RWPE2 (cell line): Measurements from ENCODE around the gene TTLL1.
"Not testable (repeated sequence)": the region's sequence is repeated elsewhere in the genome, so short reads cannot be mapped to it uniquely, and the experiment has no call there.

ENCODE experiments used
- ATAC-seq: fragments of 200-7000 bp; cut with Tn5 transposase; 3 replicates; pipeline ENCODE4 v1.9.1; 2021; ENCODE audit warnings: low read depth
- DNase-seq: peaks from one replicate; pipeline ENCODE4 v3.0.0-alpha.2; 2020; ENCODE audit warnings: low spot score
- H3K27ac ChIP-seq: fragments of 450-650 bp; 2 replicates; pipeline ENCODE4 v1.5.1; 2017; ENCODE audit warnings: mild to moderate bottlenecking; ENCODE audit not compliant: poor library complexity, severe bottlenecking
- H3K27me3 ChIP-seq: fragments of 250-450 bp; sonication (Bioruptor Pico); 2 replicates; pipeline ENCODE4 v1.5.1; 2021; ENCODE audit warnings: mild to moderate bottlenecking, moderate library complexity; ENCODE audit not compliant: insufficient read depth, poor library complexity, severe bottlenecking
- H3K36me3 ChIP-seq: fragments of 250-450 bp; sonication (Bioruptor Pico); 2 replicates; pipeline ENCODE4 v1.5.1; 2020; ENCODE audit warnings: low read depth, mild to moderate bottlenecking, moderate library complexity
- H3K4me1 ChIP-seq: fragments of 250-450 bp; sonication (Bioruptor Pico); 2 replicates; pipeline ENCODE4 v1.5.1; 2021; ENCODE audit warnings: mild to moderate bottlenecking, moderate library complexity; ENCODE audit not compliant: insufficient read depth, poor library complexity, severe bottlenecking
- H3K4me3 ChIP-seq: fragments of 250-450 bp; sonication (Bioruptor Pico); 2 replicates; pipeline ENCODE4 v1.5.1; 2021; ENCODE audit warnings: mild to moderate bottlenecking, moderate library complexity; ENCODE audit not compliant: severe bottlenecking
- H3K9me3 ChIP-seq: fragments of 250-450 bp; sonication (Bioruptor Pico); 2 replicates; pipeline ENCODE4 v1.5.1; 2021; ENCODE audit warnings: mild to moderate bottlenecking, moderate library complexity; ENCODE audit not compliant: severe bottlenecking
- TF ChIP-seq, protein P1 (sequence below): fragments of 450-650 bp; IDR thresholded peaks from one replicate; pipeline ENCODE4 v1.5.1; 2017; ENCODE audit warnings: mild to moderate bottlenecking, moderate library complexity; ENCODE audit not compliant: poor library complexity, severe bottlenecking

Gene TTLL1

GRCh38 chr22:42996646-42997365 is 92.4 kb downstream of the TTLL1 start:
- Histone ChIP-seq H3K4me1 (peaks cover 58% of the 10 kb centered on the region), H3K9me3 (no peaks in the 10 kb centered on the region), H3K27ac (peak overlapping the region; percentile 93), H3K27me3 (no peaks in the 10 kb centered on the region), H3K4me3 (no peak overlapping the region), H3K36me3 (no peaks in the 10 kb centered on the region)
- DNase-seq (no peak), ATAC-seq (no peak)
- TF ChIP-seq, protein P1, sequence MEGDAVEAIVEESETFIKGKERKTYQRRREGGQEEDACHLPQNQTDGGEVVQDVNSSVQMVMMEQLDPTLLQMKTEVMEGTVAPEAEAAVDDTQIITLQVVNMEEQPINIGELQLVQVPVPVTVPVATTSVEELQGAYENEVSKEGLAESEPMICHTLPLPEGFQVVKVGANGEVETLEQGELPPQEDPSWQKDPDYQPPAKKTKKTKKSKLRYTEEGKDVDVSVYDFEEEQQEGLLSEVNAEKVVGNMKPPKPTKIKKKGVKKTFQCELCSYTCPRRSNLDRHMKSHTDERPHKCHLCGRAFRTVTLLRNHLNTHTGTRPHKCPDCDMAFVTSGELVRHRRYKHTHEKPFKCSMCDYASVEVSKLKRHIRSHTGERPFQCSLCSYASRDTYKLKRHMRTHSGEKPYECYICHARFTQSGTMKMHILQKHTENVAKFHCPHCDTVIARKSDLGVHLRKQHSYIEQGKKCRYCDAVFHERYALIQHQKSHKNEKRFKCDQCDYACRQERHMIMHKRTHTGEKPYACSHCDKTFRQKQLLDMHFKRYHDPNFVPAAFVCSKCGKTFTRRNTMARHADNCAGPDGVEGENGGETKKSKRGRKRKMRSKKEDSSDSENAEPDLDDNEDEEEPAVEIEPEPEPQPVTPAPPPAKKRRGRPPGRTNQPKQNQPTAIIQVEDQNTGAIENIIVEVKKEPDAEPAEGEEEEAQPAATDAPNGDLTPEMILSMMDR: no peak

GRCh38 chr22:42995654-42996053 is 93.5 kb downstream of the TTLL1 start:
- Histone ChIP-seq H3K27ac (peak overlapping the region; percentile 93), H3K4me1 (peaks cover 57% of the 10 kb centered on the region)
- ATAC-seq, H3K4me3 ChIP-seq, H3K36me3 ChIP-seq, H3K9me3 ChIP-seq, H3K27me3 ChIP-seq, DNase-seq: not testable (repeated sequence)

DNA sequence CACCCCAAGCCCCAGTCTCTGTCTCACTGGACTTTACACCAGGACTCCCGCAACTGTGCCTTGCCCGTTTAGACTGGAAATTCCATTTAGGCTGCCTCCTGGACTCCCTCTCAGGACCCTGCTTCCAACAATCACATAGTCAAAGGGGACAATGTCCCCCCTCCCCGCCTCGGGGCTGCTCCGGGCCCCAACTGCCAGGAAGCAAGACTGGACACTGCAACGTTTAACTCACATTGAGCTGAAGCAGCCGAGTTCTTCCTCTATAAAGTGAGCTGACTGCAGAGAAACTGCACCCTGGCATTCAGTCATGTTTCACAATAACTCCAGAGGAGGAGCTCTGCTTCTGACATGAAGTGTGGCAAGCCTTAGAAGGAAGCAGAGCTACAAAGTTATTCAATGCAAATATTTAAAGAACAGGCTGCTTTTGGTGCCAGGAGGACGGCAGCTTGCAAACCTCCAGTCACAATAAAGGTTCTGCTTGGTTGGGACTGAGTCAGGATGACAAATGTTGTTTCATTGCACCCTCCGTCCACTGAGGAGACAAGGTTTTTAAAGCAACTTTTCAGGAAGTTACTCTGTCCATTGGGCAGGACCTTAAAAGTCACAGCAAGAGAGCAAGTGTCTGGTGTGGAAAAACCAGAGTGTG is 94.2 kb downstream of the TTLL1 start:
- peaks cover 56% of the 10 kb centered on the region for H3K4me1 ChIP-seq
- H3K27ac ChIP-seq: peak overlapping the region; percentile 93
- TF ChIP-seq, protein P1: no peak
- H3K4me3 ChIP-seq: no peak overlapping the region
- H3K9me3 ChIP-seq: no peaks in the 10 kb centered on the region
- H3K27me3 ChIP-seq: no peaks in the 10 kb centered on the region
- no peaks in the 10 kb centered on the region for H3K36me3 ChIP-seq
- ATAC-seq (peak; percentile 83), DNase-seq (no peak)

DNA sequence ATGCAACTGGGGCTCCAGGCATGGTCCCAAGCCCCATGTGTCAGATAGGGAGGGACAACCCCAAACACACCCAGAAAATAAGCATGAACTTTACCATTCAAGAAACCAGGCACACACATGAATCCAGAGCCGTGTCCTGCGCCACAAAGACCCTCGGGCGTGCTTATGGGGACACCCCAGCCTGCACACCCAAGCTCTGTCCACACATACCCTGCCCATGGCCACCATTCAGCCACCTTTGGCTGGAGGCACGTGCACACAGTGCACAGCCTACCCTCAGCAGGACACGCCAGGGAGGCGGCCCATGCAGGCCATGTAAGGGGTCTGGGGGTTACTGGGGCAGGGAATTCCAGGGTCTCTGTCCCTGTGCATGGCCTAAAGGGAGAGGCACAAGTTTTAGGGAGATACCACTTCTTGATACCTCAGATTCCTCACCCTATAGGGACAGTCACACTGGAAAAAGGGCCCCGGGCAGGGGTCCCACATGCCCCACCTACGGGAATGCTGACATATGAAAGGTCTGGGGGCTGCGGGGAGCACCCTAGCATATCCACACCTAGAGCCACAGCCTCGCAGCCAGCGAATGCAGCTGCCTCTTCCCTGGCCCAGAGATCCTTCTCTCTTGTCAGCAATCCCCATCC is 94.8 kb downstream of the TTLL1 start:
- DNase-seq (no peak), ATAC-seq (no peak)
- Histone ChIP-seq H3K9me3 (no peaks in the 10 kb centered on the region), H3K4me1 (peaks cover 56% of the 10 kb centered on the region), H3K27ac (peak overlapping the region; percentile 93), H3K36me3 (no peaks in the 10 kb centered on the region), H3K4me3 (no peak overlapping the region), H3K27me3 (no peaks in the 10 kb centered on the region)
- TF ChIP-seq, protein P1: no peak

- Histone ChIP-seq H3K27ac (peak overlapping the region; percentile 93), H3K9me3 (no peaks in the 10 kb centered on the region), H3K4me3 (no peak overlapping the region), H3K4me1 (peaks cover 56% of the 10 kb centered on the region), H3K27me3 (no peaks in the 10 kb centered on the region), H3K36me3 (no peaks in the 10 kb centered on the region)
- no peak for ATAC-seq
- DNase-seq: no peak
- TF ChIP-seq, protein P1: no peak
These were observed 95.4 kb downstream of the TTLL1 start for GRCh38 chr22:42993651-42994275.
